Smooth muscle cell (in vitro differentiated cells): ENCODE results near the gene SIX5. TPM values are rescaled to one million over a fixed set of nuclear protein-coding genes. Genes with fewer than 3 reads are reported as not detected.
"Not testable (repeated sequence)": the region's sequence is repeated elsewhere in the genome, so short reads cannot be mapped to it uniquely, and the experiment has no call there.

Experiments
- DNase-seq: peaks from one replicate; lab custom pipeline; 2025; ENCODE audit not compliant: unreplicated experiment; lab: John Stamatoyannopoulos, UW
- H2AFZ ChIP-seq: fragments of 200-600 bp; sonication (generic); 2 replicates; pipeline ENCODE4 v1.6.0; 2016; ENCODE audit warnings: antibody characterized with exemption, low read depth, mild to moderate bottlenecking
- H3F3A ChIP-seq: fragments of 200-600 bp; sonication (generic); 2 replicates; pipeline ENCODE4 v1.6.0; 2017; ENCODE audit warnings: antibody characterized with exemption, low read depth
- H3K27ac ChIP-seq: fragments of 200-600 bp; sonication (generic); 2 replicates; pipeline ENCODE4 v1.5.1; 2016; ENCODE audit warnings: low read depth, mild to moderate bottlenecking
- H3K27me3 ChIP-seq: fragments of 200-600 bp; sonication (generic); 2 replicates; pipeline ENCODE4 v1.6.1; 2016; ENCODE audit warnings: low read depth, mild to moderate bottlenecking
- H3K36me3 ChIP-seq: fragments of 200-600 bp; sonication (generic); 2 replicates; pipeline ENCODE4 v1.5.1; 2016; ENCODE audit warnings: low read depth
- H3K4me1 ChIP-seq: fragments of 200-600 bp; sonication (generic); 2 replicates; pipeline ENCODE4 v1.5.1; 2016; ENCODE audit warnings: low read depth
- H3K4me2 ChIP-seq: fragments of 200-600 bp; sonication (generic); 2 replicates; pipeline ENCODE4 v1.6.0; 2016; ENCODE audit warnings: mild to moderate bottlenecking
- H3K4me3 ChIP-seq: fragments of 200-600 bp; sonication (generic); 2 replicates; pipeline ENCODE4 v1.5.1; 2016; ENCODE audit warnings: mild to moderate bottlenecking
- H3K79me2 ChIP-seq: fragments of 200-600 bp; sonication (generic); 2 replicates; pipeline ENCODE4 v1.6.0; 2016; ENCODE audit warnings: low read depth, mild to moderate bottlenecking
- H3K9ac ChIP-seq: fragments of 200-600 bp; sonication (generic); 2 replicates; pipeline ENCODE4 v1.6.0; 2016; ENCODE audit warnings: low read depth
- H3K9me3 ChIP-seq: fragments of 200-600 bp; sonication (generic); replicated peaks from 2 replicates; pipeline ENCODE4 v1.5.1; 2016; ENCODE audit warnings: low read depth
- H4K20me1 ChIP-seq: fragments of 200-600 bp; sonication (generic); 2 replicates; pipeline ENCODE4 v1.6.0; 2016; ENCODE audit warnings: low read depth
- WGBS: methylation state at CpG from one replicate; pipeline ENCODE4 v1.1.7; 2016; ENCODE audit warnings: low lambda C conversion rate; 5-methylcytosine and 5-hydroxymethylcytosine counted together
- polyA plus RNA-seq: library from polyadenylated mRNA; unstranded; fragments of >200 nt; fragmentation: Nextera tagmentation; extraction: Ambion mirVana; gene quantifications from 2 replicates; pipeline ENCODE4 v1.2.1, GENCODE V29; 2016
- total RNA-seq: library from RNA; depleted of rRNA; stranded (reverse); fragments of >200 nt; gene quantifications from 2 replicates; pipeline ENCODE4 v1.2.3, GENCODE V29; 2014
- TF ChIP-seq, protein P1 (sequence below): fragments of 200-600 bp; sonication (generic); IDR thresholded peaks from 2 replicates; pipeline ENCODE4 v1.5.1; 2017; ENCODE audit warnings: borderline replicate concordance, mild to moderate bottlenecking, antibody characterized with exemption; ENCODE audit not compliant: insufficient read depth, poor library complexity, severe bottlenecking

The SIX5 gene
- total and polyA plus RNA-seq, 2 experiments from 2014 or later = 10.2 to 16.0 TPM

DNA sequence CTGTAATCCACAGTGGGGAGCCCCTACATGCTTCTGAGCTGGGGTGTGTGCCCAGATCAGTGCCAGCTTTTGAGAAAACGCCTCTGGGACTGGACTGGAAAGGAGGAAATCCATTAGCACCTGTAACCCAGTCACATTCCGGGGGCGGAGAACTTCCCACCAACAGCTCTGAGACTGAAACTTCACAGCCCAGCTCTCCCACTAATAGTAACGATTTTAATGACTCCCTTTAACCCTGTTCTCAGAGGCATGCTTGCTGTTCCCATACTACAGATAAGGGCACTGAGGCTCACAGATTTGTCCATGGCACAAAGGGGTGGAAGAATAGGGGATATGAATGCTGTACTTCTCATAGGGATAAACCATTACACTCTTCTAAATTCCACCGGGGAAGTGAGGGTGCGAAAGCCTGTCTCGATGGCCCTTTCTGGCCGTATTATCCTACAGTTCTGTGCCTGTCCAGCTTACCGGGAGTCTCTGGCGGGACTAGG lies 39.2 kb downstream of the SIX5 start:
- peak overlapping the region; percentile 89 for H3K4me2 ChIP-seq
- peaks cover 57% of the 10 kb centered on the region for H3K79me2 ChIP-seq
- no peak overlapping the region for H3K27ac ChIP-seq
- peaks cover 39% of the 10 kb centered on the region for H4K20me1 ChIP-seq
- peak overlapping the region; percentile 74 for H3K9ac ChIP-seq
- peak overlapping the region; percentile 66 for H3K4me3 ChIP-seq
- peaks cover 1% of the 10 kb centered on the region for H3F3A ChIP-seq
- H3K4me1 ChIP-seq = peaks cover 4% of the 10 kb centered on the region
- no peak overlapping the region for H2AFZ ChIP-seq
- H3K36me3 ChIP-seq = no peaks in the 10 kb centered on the region
- 11% methylated on average over 10 of the region's 10 CpGs for WGBS
- H3K9me3 ChIP-seq = no peaks in the 10 kb centered on the region
- no peaks in the 10 kb centered on the region for H3K27me3 ChIP-seq
- TF ChIP-seq, protein P1, sequence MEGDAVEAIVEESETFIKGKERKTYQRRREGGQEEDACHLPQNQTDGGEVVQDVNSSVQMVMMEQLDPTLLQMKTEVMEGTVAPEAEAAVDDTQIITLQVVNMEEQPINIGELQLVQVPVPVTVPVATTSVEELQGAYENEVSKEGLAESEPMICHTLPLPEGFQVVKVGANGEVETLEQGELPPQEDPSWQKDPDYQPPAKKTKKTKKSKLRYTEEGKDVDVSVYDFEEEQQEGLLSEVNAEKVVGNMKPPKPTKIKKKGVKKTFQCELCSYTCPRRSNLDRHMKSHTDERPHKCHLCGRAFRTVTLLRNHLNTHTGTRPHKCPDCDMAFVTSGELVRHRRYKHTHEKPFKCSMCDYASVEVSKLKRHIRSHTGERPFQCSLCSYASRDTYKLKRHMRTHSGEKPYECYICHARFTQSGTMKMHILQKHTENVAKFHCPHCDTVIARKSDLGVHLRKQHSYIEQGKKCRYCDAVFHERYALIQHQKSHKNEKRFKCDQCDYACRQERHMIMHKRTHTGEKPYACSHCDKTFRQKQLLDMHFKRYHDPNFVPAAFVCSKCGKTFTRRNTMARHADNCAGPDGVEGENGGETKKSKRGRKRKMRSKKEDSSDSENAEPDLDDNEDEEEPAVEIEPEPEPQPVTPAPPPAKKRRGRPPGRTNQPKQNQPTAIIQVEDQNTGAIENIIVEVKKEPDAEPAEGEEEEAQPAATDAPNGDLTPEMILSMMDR = no peak
- no peak for DNase-seq

DNA sequence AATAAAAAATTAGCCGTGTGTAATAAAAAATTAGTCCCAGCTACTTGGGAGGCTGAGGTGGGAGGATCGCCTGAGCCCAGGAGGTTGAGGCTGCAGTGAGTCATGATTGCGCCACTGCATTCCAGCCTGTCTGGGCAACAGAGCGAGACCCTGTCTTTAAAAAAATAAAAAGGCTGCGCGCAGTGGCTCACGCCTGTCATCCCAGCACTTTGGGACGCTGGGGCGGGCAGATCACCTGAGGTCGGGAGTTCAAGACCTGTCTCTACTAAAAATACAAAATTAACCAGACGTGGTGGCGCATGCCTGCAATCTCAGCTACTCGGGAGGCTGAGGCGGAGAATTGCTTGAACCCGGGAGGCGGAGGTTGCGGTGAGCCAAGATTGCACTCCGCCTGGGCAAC lies 40.4 kb downstream of the SIX5 start:
- H3K79me2 ChIP-seq = peaks cover 67% of the 10 kb centered on the region
- H3K9ac ChIP-seq, H3K4me1 ChIP-seq, DNase-seq, H3K27me3 ChIP-seq, H2AFZ ChIP-seq, H3K4me3 ChIP-seq, H3K36me3 ChIP-seq, H3K9me3 ChIP-seq, H3K4me2 ChIP-seq, H3K27ac ChIP-seq: not testable (repeated sequence)
- WGBS = 95% methylated on average over 18 of the region's 18 CpGs
- H3F3A ChIP-seq = peaks cover 11% of the 10 kb centered on the region
- H4K20me1 ChIP-seq = peaks cover 47% of the 10 kb centered on the region

DNA sequence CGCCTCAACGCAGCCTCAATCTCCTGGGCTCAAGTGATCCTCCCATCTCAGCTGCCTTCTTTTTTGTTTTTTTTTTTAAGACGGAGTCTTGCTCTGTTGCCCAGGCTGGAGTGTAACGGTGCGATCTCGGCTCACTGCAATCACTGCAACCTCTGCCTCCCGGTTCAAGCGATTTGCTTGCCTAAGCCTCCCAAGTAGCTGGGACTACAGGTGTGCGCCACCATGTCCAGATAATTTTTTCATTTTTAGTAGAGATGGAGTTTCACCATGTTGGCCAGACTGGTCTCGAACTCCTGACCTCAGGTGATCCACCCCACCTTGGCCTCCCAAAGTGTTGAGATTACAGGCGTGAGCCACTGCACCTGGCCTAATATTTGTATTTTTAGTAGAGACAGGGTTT lies 49.0 kb downstream of the SIX5 start:
- H3K4me3 ChIP-seq, H3K9ac ChIP-seq, H3K4me2 ChIP-seq, H3K36me3 ChIP-seq, H3K4me1 ChIP-seq, H3K27me3 ChIP-seq, H2AFZ ChIP-seq, H3K9me3 ChIP-seq, DNase-seq, H3K27ac ChIP-seq: not testable (repeated sequence)
- 98% methylated on average over 11 of the region's 11 CpGs for WGBS
- peaks cover 20% of the 10 kb centered on the region for H3F3A ChIP-seq
- H4K20me1 ChIP-seq = peaks cover 21% of the 10 kb centered on the region
- H3K79me2 ChIP-seq = peaks cover 48% of the 10 kb centered on the region

DNA sequence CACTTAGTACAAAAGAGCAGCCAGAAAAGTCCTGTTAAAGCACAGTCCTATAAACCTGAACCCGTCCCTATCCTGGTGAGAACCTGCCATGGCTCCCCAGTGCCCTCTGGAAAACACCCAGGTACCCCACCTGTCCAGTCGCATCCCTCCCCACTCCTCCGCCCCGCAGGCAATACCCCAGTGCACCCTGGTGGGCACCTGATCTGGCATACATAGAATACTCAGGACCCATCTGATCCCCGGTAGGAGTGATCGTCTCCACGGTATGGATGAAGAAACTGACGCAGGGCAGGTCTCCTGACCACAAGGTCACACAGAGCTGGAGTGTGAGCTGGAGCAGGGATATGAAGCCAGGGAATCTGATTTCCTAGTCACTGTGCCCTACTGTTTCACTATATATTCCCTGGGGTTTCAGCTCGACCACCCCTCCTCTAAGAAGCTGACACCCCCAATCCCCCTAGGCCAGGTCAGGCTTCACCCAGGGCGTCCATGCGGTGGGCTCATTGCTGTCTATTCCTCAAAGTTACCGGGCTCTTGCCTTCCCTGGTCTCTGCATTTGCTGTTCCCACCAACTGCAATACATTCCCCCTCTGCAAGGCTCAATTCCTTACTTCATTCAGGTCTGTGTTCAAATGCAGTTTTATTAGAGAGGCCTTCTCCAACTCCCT lies 50.9 kb downstream of the SIX5 start:
- TF ChIP-seq, protein P1 = no peak
- H3F3A ChIP-seq = peaks cover 4% of the 10 kb centered on the region
- H3K27ac ChIP-seq = peak overlapping the region; percentile 84
- H4K20me1 ChIP-seq = peaks cover 5% of the 10 kb centered on the region
- H3K9ac ChIP-seq = peak overlapping the region; percentile 42
- DNase-seq = no peak
- H3K79me2 ChIP-seq = peaks cover 55% of the 10 kb centered on the region
- H3K36me3 ChIP-seq = no peaks in the 10 kb centered on the region
- H3K4me2 ChIP-seq = peak overlapping the region; percentile 96
- H3K4me1 ChIP-seq = no peaks in the 10 kb centered on the region
- WGBS = 58% methylated on average over 12 of the region's 12 CpGs
- no peaks in the 10 kb centered on the region for H3K27me3 ChIP-seq
- no peak overlapping the region for H2AFZ ChIP-seq
- peak overlapping the region; percentile 85 for H3K4me3 ChIP-seq
- no peaks in the 10 kb centered on the region for H3K9me3 ChIP-seq
